ENCODE results near the gene ARHGAP26. TPM values are rescaled to one million over a fixed set of nuclear protein-coding genes. Genes with fewer than 3 reads are reported as not detected.

The ARHGAP26 gene
- total RNA-seq, 1 donor from 2014 or later = 14.1 TPM

- Mint-ChIP-seq H3K27ac (ENCODE audit: unreplicated experiment) (no peak overlapping the region), H3K27me3 (ENCODE audit: unreplicated experiment) (no peaks in the 10 kb centered on the region), H3K4me3 (ENCODE audit: unreplicated experiment) (no peak overlapping the region), H3K4me1 (ENCODE audit: unreplicated experiment) (peaks cover 19% of the 10 kb centered on the region), H3K36me3 (ENCODE audit: unreplicated experiment) (no peaks in the 10 kb centered on the region), H3K9me3 (ENCODE audit: unreplicated experiment) (no peaks in the 10 kb centered on the region)
- DNase-seq (ENCODE audit: extremely low spot score, unreplicated experiment) = no peak
- TF ChIP-seq, protein P1, sequence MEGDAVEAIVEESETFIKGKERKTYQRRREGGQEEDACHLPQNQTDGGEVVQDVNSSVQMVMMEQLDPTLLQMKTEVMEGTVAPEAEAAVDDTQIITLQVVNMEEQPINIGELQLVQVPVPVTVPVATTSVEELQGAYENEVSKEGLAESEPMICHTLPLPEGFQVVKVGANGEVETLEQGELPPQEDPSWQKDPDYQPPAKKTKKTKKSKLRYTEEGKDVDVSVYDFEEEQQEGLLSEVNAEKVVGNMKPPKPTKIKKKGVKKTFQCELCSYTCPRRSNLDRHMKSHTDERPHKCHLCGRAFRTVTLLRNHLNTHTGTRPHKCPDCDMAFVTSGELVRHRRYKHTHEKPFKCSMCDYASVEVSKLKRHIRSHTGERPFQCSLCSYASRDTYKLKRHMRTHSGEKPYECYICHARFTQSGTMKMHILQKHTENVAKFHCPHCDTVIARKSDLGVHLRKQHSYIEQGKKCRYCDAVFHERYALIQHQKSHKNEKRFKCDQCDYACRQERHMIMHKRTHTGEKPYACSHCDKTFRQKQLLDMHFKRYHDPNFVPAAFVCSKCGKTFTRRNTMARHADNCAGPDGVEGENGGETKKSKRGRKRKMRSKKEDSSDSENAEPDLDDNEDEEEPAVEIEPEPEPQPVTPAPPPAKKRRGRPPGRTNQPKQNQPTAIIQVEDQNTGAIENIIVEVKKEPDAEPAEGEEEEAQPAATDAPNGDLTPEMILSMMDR (IDR thresholded peaks at IDR 0.05) = no peak
These were observed 400.8 kb downstream of the ARHGAP26 start for GRCh38 chr5:143170977-143171376.

GRCh38 chr5:143172739-143173138 is 402.6 kb downstream of the ARHGAP26 start:
- no peak for DNase-seq (ENCODE audit: extremely low spot score, unreplicated experiment)
- TF ChIP-seq, protein P1 (IDR thresholded peaks at IDR 0.05) = no peak
- H3K4me3 Mint-ChIP-seq (ENCODE audit: unreplicated experiment) = no peak overlapping the region
- H3K27me3 Mint-ChIP-seq (ENCODE audit: unreplicated experiment) = no peaks in the 10 kb centered on the region
- H3K4me1 Mint-ChIP-seq (ENCODE audit: unreplicated experiment) = peaks cover 20% of the 10 kb centered on the region
- no peaks in the 10 kb centered on the region for H3K9me3 Mint-ChIP-seq (ENCODE audit: unreplicated experiment)
- no peak overlapping the region for H3K27ac Mint-ChIP-seq (ENCODE audit: unreplicated experiment)
- H3K36me3 Mint-ChIP-seq (ENCODE audit: unreplicated experiment) = no peaks in the 10 kb centered on the region

DNA sequence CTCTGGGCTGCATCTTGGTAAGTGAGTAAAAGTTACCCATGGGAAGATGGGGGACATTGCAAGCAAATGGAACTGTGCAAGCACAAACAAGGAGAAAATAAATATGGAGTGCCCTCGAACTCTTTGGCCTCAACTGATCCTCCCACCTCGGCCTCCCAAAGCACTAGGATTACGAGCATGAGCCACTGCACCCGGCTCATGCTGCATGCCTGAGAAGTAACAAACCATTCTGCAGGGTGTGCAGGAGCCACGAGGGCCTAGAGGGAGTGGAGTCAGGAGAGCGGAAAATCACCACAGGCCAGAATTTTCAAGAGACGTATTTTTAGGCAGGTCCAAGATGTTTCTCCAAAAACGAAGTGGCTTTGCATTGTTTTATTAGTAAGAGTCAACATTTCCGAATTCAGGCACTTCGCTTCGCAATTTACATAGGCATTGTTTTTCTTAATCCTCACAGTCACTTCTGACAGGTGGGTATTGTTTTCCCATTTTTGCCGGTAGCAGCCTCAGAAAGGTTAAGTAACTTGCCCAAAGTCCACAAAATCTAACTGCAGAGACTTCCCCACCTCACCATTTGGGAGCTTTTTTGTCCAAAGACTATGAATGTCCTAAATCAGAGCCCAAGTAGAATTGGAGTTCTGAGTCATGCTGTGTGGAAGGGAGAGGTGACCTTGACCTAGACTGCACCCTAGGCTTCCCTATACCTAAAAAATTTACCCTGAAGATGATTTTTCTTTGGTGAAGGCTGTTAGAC is 403.1 kb downstream of the ARHGAP26 start:
- Mint-ChIP-seq H3K27ac (ENCODE audit: unreplicated experiment) (no peak overlapping the region), H3K4me3 (ENCODE audit: unreplicated experiment) (no peak overlapping the region), H3K9me3 (ENCODE audit: unreplicated experiment) (no peaks in the 10 kb centered on the region), H3K4me1 (ENCODE audit: unreplicated experiment) (peaks cover 15% of the 10 kb centered on the region), H3K36me3 (ENCODE audit: unreplicated experiment) (no peaks in the 10 kb centered on the region), H3K27me3 (ENCODE audit: unreplicated experiment) (no peaks in the 10 kb centered on the region)
- DNase-seq (ENCODE audit: extremely low spot score, unreplicated experiment) = no peak
- TF ChIP-seq, protein P1 (IDR thresholded peaks at IDR 0.05) = no peak

DNA sequence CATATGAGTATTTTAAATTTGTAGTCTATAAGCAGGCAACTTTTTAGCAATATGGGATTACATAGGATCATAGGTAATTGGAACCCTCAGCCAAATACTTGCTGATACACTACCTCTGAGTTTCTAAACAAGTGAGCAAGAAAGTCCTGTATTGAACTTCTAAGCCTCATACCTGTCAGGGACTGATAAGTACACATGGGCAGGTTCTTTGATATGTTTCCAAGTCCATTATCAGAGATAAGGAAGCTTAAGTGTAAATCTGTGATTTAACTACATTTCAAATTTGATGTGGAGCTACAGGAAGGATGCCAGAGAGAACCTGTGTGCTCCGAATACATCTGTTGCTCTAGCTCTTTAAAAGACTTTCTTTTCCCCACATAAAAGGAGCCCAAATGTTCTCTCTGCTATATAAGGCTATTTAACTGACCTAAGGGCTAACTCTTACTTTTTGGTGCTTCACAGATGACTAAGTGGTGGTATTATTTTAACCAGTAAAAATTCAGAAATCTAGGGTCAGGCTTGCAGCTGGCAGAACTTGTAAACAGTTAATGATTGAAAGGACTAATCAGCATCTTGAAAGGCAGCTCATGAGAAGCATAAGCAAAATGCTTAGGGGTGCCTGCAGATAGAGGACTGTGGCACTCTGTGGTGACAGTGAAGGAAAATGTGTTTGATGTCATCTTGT is 404.7 kb downstream of the ARHGAP26 start:
- Mint-ChIP-seq H3K4me3 (ENCODE audit: unreplicated experiment) (no peak overlapping the region), H3K27ac (ENCODE audit: unreplicated experiment) (no peak overlapping the region), H3K9me3 (ENCODE audit: unreplicated experiment) (no peaks in the 10 kb centered on the region), H3K36me3 (ENCODE audit: unreplicated experiment) (no peaks in the 10 kb centered on the region), H3K4me1 (ENCODE audit: unreplicated experiment) (peaks cover 13% of the 10 kb centered on the region), H3K27me3 (ENCODE audit: unreplicated experiment) (no peaks in the 10 kb centered on the region)
- TF ChIP-seq, protein P1 (IDR thresholded peaks at IDR 0.05) = no peak
- no peak for DNase-seq (ENCODE audit: extremely low spot score, unreplicated experiment)

GRCh38 chr5:143176048-143176447 is 405.9 kb downstream of the ARHGAP26 start:
- Mint-ChIP-seq H3K9me3 (ENCODE audit: unreplicated experiment) (no peaks in the 10 kb centered on the region), H3K4me1 (ENCODE audit: unreplicated experiment) (peaks cover 12% of the 10 kb centered on the region), H3K4me3 (ENCODE audit: unreplicated experiment) (no peak overlapping the region), H3K27ac (ENCODE audit: unreplicated experiment) (no peak overlapping the region), H3K27me3 (ENCODE audit: unreplicated experiment) (no peaks in the 10 kb centered on the region), H3K36me3 (ENCODE audit: unreplicated experiment) (no peaks in the 10 kb centered on the region)
- no peak for DNase-seq (ENCODE audit: extremely low spot score, unreplicated experiment)
- TF ChIP-seq, protein P1 (IDR thresholded peaks at IDR 0.05) = no peak

Data from osteocyte (in vitro differentiated cells).